Measurements from ENCODE around the gene GAD1.

The GAD1 gene

GRCh38 chr2:170824526-170825015, 7.9 kb downstream of the GAD1 start:
- ChIA-PET POLR2A (no interaction called here), CTCF (interaction anchor here (1.3 to 2.1 kb wide), 3 partner anchors 9 to 12 kb away, joined by 4 to 10 read pairs (median 6); no protein-coding TSS in a partner anchor)

DNA sequence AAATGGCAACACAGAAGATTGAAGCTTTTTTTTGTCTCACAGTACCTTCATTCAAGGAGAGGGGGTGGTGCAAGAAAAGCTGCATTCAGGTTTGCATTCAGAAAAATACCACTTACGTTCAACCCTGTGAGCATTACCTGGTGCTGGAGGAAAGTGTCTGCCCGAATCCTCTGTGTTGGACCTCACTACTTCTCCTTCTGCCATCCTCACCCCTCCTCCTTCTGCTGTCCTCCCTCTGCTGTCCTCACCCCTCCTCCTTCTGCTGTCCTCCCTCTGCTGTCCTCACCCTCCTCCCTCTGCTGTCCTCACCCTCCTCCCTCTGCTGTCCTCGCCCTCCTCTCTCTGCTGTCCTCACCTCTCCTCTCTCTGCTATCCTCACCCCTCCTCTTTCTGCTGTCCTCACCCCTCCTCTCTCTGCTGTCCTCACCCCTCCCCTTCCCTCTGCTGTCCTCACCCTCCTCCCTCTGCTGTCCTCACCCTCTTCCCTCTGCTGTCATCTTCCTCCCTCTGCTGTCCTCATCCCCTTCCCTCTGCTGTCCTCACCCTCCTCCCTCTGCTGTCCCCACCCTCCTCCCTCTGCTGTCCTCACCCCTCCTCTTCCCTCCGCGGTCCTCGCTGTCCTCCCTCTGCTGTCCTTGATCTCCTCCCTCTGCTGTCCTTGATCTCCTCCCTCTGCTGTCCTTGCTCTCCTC, 11.3 kb downstream of the GAD1 start:
- POLR2A ChIA-PET = no interaction called here
- CTCF ChIA-PET = interaction anchor here (0.8 to 1.9 kb wide), 2 partner anchors 16 to 45 kb away, joined by 3 to 8 read pairs; no protein-coding TSS in a partner anchor

More at GRCh38 chr2:170824526-170825015, 7.9 kb downstream of the GAD1 start:
- DNase-seq (ENCODE audit: extremely low spot score) = no peak
- TF ChIP-seq, protein P1, sequence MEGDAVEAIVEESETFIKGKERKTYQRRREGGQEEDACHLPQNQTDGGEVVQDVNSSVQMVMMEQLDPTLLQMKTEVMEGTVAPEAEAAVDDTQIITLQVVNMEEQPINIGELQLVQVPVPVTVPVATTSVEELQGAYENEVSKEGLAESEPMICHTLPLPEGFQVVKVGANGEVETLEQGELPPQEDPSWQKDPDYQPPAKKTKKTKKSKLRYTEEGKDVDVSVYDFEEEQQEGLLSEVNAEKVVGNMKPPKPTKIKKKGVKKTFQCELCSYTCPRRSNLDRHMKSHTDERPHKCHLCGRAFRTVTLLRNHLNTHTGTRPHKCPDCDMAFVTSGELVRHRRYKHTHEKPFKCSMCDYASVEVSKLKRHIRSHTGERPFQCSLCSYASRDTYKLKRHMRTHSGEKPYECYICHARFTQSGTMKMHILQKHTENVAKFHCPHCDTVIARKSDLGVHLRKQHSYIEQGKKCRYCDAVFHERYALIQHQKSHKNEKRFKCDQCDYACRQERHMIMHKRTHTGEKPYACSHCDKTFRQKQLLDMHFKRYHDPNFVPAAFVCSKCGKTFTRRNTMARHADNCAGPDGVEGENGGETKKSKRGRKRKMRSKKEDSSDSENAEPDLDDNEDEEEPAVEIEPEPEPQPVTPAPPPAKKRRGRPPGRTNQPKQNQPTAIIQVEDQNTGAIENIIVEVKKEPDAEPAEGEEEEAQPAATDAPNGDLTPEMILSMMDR (IDR thresholded peaks at IDR 0.05; ENCODE audit: control extremely low read depth, extremely low read depth, low read depth, missing control alignments) = no peak

GRCh38 chr2:170828533-170828916, 11.8 kb downstream of the GAD1 start:
- no peak for DNase-seq (ENCODE audit: extremely low spot score)
- POLR2A ChIA-PET = no interaction called here
- TF ChIP-seq, protein P1 (IDR thresholded peaks at IDR 0.05; ENCODE audit: control extremely low read depth, extremely low read depth, low read depth, missing control alignments) = no peak
- CTCF ChIA-PET = no interaction called here

More for the DNA sequence above, 11.3 kb downstream of the GAD1 start:
- TF ChIP-seq, protein P1 (IDR thresholded peaks at IDR 0.05; ENCODE audit: control extremely low read depth, extremely low read depth, low read depth, missing control alignments) = no peak
- no peak for DNase-seq (ENCODE audit: extremely low spot score)

- CTCF ChIA-PET = no interaction called here
Observed at GRCh38 chr2:170829036-170829435, 12.3 kb downstream of the GAD1 start.

DNA sequence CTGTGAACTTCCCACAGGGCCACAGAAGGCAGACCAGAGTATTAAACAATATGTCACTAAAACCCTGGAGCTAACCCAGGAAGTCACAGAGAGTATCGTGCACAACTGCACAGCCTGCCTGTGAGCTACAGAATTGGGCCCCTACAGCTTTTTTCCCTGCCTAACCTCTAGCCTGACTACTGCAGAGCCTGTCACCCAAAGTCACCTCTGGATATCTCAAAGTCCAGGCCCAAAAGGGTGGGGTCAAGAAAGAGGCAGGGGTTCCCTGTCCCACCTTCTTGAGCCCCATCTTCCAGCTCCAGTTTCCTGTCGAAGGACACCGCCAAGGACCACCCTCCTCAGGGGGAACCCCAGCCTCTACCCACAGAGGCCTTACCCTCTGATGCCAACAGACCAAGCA, 13.5 kb downstream of the GAD1 start:
- ChIA-PET CTCF (interaction anchor here (2.1 kb wide), 1 partner anchor 43 kb away, joined by 5 read pairs; no protein-coding TSS in a partner anchor), POLR2A (no interaction called here)
- TF ChIP-seq, protein P1 (IDR thresholded peaks at IDR 0.05; ENCODE audit: control extremely low read depth, extremely low read depth, low read depth, missing control alignments) = no peak
- DNase-seq (ENCODE audit: extremely low spot score) = no peak

More at GRCh38 chr2:170829036-170829435, 12.3 kb downstream of the GAD1 start:
- DNase-seq (ENCODE audit: extremely low spot score) = no peak
- POLR2A ChIA-PET = interaction anchor here (0.7 kb wide), 1 partner anchor 215 kb away, joined by 3 read pairs; no protein-coding TSS in a partner anchor
- TF ChIP-seq, protein P1 (IDR thresholded peaks at IDR 0.05; ENCODE audit: control extremely low read depth, extremely low read depth, low read depth, missing control alignments) = no peak

- CTCF ChIA-PET = interaction anchor here (2.1 kb wide), 1 partner anchor 42 kb away, joined by 5 read pairs; no protein-coding TSS in a partner anchor
Observed at GRCh38 chr2:170831115-170831514, 14.4 kb downstream of the GAD1 start.

More at GRCh38 chr2:170831115-170831514, 14.4 kb downstream of the GAD1 start:
- TF ChIP-seq, protein P1 (IDR thresholded peaks at IDR 0.05; ENCODE audit: control extremely low read depth, extremely low read depth, low read depth, missing control alignments) = no peak
- DNase-seq (ENCODE audit: extremely low spot score) = no peak
- POLR2A ChIA-PET = no interaction called here

Data from GM10248 (cell line).